Measurements from ENCODE around the gene FIBIN. TPM values are rescaled to one million over a fixed set of nuclear protein-coding genes. Genes with fewer than 3 reads are reported as not detected.
A peak's percentile ranks its signal among the peaks of the same experiment; 100 is the strongest.

Gene FIBIN
- total RNA-seq, 1 experiment from 2014 or later: not detected

DNA sequence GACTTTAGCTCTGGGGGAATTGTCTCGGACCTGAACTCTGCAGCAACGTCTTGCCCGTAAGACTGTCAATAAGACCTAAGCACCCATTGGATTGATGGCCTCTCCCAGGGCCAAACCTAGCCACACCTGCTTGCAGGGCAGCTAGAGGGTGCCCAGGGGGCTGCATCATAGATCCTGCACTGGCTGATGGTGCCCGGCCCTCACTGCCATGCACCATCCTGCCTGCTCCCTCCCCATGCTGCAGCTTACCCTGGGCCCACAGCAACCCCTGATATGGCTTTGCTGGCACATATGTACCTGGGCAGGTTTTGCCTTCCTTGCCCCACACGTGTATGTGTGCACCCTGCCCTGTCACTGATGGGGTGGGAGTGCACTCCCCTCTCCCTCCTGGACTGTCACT lies 37.8 kb downstream of the FIBIN start:
- Histone ChIP-seq H3K27me3 (ENCODE audit: insufficient read depth, low read length) (no peaks in the 10 kb centered on the region), H2AK5ac (ENCODE audit: insufficient read length, low read length) (no peak overlapping the region), H3K4me2 (ENCODE audit: insufficient read depth, insufficient read length, low read length) (no peak overlapping the region), H2BK20ac (ENCODE audit: low read depth, low read length, poor library complexity, severe bottlenecking) (no peak overlapping the region), H3K56ac (ENCODE audit: insufficient read length, low read depth, low read length) (no peak overlapping the region), H2AFZ (ENCODE audit: low read length) (no peak overlapping the region), H3K23ac (ENCODE audit: insufficient read length, low read depth, low read length) (no peak overlapping the region), H4K20me1 (ENCODE audit: control insufficient read depth, insufficient read depth, insufficient read length) (no peaks in the 10 kb centered on the region), H3K4me1 (ENCODE audit: insufficient read depth, low read length) (no peaks in the 10 kb centered on the region), H2BK12ac (ENCODE audit: insufficient read length, low read depth, low read length) (no peak overlapping the region), H3K79me1 (ENCODE audit: insufficient read depth, low read depth, low read length, poor library complexity, severe bottlenecking) (no peaks in the 10 kb centered on the region), H3K23me2 (ENCODE audit: insufficient read length, low read depth, low read length, poor library complexity, severe bottlenecking) (no peaks in the 10 kb centered on the region), H2BK5ac (ENCODE audit: insufficient read length, low read length) (no peak overlapping the region), H3K9ac (ENCODE audit: extremely low read depth, insufficient read length, low read length) (no peak overlapping the region), H3K9me3 (ENCODE audit: control insufficient read depth, low read depth, low read length) (no peaks in the 10 kb centered on the region), H3K14ac (ENCODE audit: insufficient read depth, low read length) (no peak overlapping the region; the same call in 1 of the 2 replicates), H3T11ph (ENCODE audit: low read length) (no peak overlapping the region), H3K79me2 (ENCODE audit: insufficient read depth, low read length) (no peaks in the 10 kb centered on the region), H2BK120ac (ENCODE audit: low read depth, low read length, poor library complexity, severe bottlenecking) (no peak overlapping the region), H3K18ac (ENCODE audit: insufficient read length, low read depth, low read length) (no peak overlapping the region), H4K91ac (ENCODE audit: insufficient read length, low read depth, low read length) (no peak overlapping the region), H4K8ac (replicated peaks; ENCODE audit: insufficient read length, low read depth, low read length) (no peak overlapping the region), H3K27ac (ENCODE audit: insufficient read length, low read depth, low read length) (no peak overlapping the region), H4K5ac (ENCODE audit: insufficient read length, low read depth, low read length) (no peak overlapping the region), H2BK15ac (ENCODE audit: low read depth, low read length) (no peak overlapping the region), H3K4ac (ENCODE audit: low read depth, low read length) (no peak overlapping the region)
- no peak overlapping the region; a peak in 1 of 5 replicates for H3K4me3 Mint-ChIP-seq
- TF ChIP-seq, protein P1, sequence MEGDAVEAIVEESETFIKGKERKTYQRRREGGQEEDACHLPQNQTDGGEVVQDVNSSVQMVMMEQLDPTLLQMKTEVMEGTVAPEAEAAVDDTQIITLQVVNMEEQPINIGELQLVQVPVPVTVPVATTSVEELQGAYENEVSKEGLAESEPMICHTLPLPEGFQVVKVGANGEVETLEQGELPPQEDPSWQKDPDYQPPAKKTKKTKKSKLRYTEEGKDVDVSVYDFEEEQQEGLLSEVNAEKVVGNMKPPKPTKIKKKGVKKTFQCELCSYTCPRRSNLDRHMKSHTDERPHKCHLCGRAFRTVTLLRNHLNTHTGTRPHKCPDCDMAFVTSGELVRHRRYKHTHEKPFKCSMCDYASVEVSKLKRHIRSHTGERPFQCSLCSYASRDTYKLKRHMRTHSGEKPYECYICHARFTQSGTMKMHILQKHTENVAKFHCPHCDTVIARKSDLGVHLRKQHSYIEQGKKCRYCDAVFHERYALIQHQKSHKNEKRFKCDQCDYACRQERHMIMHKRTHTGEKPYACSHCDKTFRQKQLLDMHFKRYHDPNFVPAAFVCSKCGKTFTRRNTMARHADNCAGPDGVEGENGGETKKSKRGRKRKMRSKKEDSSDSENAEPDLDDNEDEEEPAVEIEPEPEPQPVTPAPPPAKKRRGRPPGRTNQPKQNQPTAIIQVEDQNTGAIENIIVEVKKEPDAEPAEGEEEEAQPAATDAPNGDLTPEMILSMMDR (conservative IDR thresholded peaks at IDR 0.05): no peak
- DNase-seq: no peak
- WGBS (ENCODE audit: extremely low coverage, insufficient read length, low lambda C conversion rate): no CpG with 5 or more reads among the region's 5 CpGs
- no peaks in the 10 kb centered on the region for H3K36me3 Mint-ChIP-seq (ENCODE audit: insufficient read depth in 1 of 3, low read depth in 3 of 3)
- H3K27me3 Mint-ChIP-seq (ENCODE audit: low read depth): no peaks in the 10 kb centered on the region
- peaks cover 0 to 7% of the 10 kb centered on the region in 2 experiments; a peak in 3 of 5 replicates for H3K9me3 Mint-ChIP-seq
- no peaks in the 10 kb centered on the region for H3K4me1 Mint-ChIP-seq
- peak overlapping the region in 1 of 3 experiments; percentile 38; a peak in 1 of 7 replicates for H3K27ac Mint-ChIP-seq
